Spinal cord (tissue), 10 donors: ENCODE results near the gene DAB2. TPM values are rescaled to one million over a fixed set of nuclear protein-coding genes. Genes with fewer than 3 reads are reported as not detected.

ENCODE experiments used
- DNase-seq, 6 donors: peaks; one replicate each; pipeline versions ENCODE4 v3.0.0 to v3.0.0-alpha.2; 2013 to 2015; ENCODE audit warnings: low spot score in 6 of 6, low read depth in 4 of 6
- H3K27ac ChIP-seq: one replicate; pipeline ENCODE4 v1.5.1; 2013; ENCODE audit warnings: low read depth, low read length, control low read depth
- H3K27me3 ChIP-seq: one replicate; pipeline ENCODE4 v1.6.1; 2013; ENCODE audit warnings: low read length; ENCODE audit not compliant: control insufficient read depth, insufficient read depth
- H3K36me3 ChIP-seq: one replicate; pipeline ENCODE4 v1.6.1; 2013; ENCODE audit warnings: low read length; ENCODE audit not compliant: control insufficient read depth, insufficient read depth
- H3K4me1 ChIP-seq: one replicate; pipeline ENCODE4 v1.6.1; 2013; ENCODE audit warnings: low read length; ENCODE audit not compliant: control insufficient read depth, insufficient read depth
- H3K4me3 ChIP-seq: one replicate; pipeline ENCODE4 v1.5.1; 2013; ENCODE audit warnings: low read depth, low read length, control low read depth
- H3K9me3 ChIP-seq: one replicate; pipeline ENCODE4 v1.6.1; 2013; ENCODE audit warnings: low read length; ENCODE audit not compliant: control insufficient read depth, insufficient read depth
- WGBS: methylation state at CpG from one replicate; pipeline ENCODE4 v1.1.5; 2013; ENCODE audit warnings: missing lambda C conversion rate; ENCODE audit not compliant: insufficient coverage; 5-methylcytosine and 5-hydroxymethylcytosine counted together
- polyA plus RNA-seq, 2 donors: library from polyadenylated mRNA; unstranded; fragments of 120-200 nt; gene quantifications; one replicate each; pipeline ENCODE4 v1.2.1, GENCODE V29; 2013; ENCODE audit not compliant: insufficient read length in 2 of 2
- total RNA-seq, 2 donors: library from RNA; depleted of rRNA in 1 of 2; stranded (reverse); fragments of 120-200 nt in 1 of 2; fragments of >200 nt in 1 of 2; gene quantifications; one replicate each; pipeline versions ENCODE4 v1.2.3 to v1.2.4, GENCODE V29; 2013 to 2014
- donor health status: healthy.

The DAB2 gene
- total and polyA plus RNA-seq, 4 donors: 21.5 to 98.7 (median 49.8) TPM

DNA sequence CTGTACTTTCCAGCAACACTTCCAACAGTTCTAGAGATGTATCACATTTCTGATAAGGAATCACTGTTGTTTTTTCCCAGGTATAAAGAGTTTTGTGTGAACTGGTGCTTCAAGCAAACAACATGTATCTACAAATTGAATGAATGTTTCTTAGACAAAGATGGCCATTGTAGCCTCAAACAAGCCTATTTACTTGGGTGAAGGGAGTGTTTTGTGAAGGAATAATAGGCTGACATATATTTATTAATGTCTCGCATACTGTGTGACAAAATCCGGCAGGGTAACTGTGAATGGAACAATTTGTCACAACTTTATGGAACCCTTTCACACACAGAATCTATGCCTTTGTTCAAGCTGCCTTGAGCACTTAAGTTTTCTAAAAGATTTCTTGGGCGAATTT lies 24.8 kb upstream of the DAB2 start:
- no peak overlapping the region for H3K4me3 ChIP-seq
- H3K36me3 ChIP-seq: no peaks in the 10 kb centered on the region
- H3K27me3 ChIP-seq: no peaks in the 10 kb centered on the region
- no peak overlapping the region for H3K27ac ChIP-seq
- DNase-seq: no peak
- WGBS: no CpG with 5 or more reads among the region's 3 CpGs
- H3K4me1 ChIP-seq: no peaks in the 10 kb centered on the region
- H3K9me3 ChIP-seq: no peaks in the 10 kb centered on the region

DNA sequence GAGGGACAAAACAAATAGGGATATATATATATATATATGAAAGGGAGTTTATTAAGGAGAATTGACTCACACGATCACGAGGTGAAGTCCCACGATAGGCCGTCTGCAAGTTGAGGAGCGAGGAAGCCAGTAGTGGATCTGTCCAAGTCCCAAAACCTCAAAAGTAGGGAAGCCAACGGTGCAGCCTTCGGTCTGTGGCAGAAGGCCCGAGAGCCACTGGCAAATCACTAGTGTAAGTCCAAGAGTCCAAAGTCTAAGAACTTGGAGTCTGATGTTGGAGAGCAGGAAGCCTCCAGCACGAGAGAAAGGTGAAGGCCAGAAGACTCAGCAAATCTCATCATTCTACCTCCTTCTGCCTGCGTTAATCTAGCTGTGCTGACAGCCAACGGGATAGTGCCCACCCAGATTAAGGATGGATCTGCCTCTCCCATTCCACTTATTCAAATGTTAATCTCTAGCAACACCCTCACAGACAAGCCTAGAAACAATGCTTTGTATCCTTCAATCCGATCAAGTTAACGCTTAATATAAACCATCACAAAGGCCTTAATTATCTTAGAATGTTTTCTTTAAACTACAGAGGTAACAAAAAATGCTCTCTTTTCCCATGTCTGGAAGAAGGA lies 23.8 kb upstream of the DAB2 start:
- H3K9me3 ChIP-seq: no peaks in the 10 kb centered on the region
- H3K27ac ChIP-seq: no peak overlapping the region
- 85% methylated on average over 10 of the region's 13 CpGs for WGBS
- H3K4me3 ChIP-seq: no peak overlapping the region
- no peak for DNase-seq
- no peaks in the 10 kb centered on the region for H3K4me1 ChIP-seq
- H3K27me3 ChIP-seq: no peaks in the 10 kb centered on the region
- H3K36me3 ChIP-seq: no peaks in the 10 kb centered on the region

DNA sequence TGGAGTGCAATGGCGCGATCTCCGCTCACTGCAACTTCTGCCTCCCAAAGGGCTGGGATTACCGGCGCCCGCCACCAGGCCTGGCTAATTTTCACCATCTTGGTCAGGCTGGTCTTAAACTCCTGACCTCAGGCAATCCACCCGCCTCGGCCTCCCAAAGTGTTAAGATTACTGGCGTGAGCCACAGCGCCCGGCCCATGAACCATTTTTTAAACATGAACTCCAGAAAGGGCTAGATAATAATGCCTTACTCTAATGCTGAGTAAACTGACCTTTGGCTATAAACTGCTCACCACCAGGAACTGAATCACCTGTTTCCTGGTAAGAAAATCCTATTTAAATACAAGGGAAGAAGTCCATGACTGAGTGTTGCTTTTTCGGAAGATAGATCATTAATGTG lies 23.2 kb upstream of the DAB2 start:
- no peaks in the 10 kb centered on the region for H3K4me1 ChIP-seq
- H3K4me3 ChIP-seq: no peak overlapping the region
- H3K27me3 ChIP-seq: no peaks in the 10 kb centered on the region
- no peaks in the 10 kb centered on the region for H3K9me3 ChIP-seq
- DNase-seq: no peak
- no peak overlapping the region for H3K27ac ChIP-seq
- 90% methylated on average over 10 of the region's 12 CpGs for WGBS
- no peaks in the 10 kb centered on the region for H3K36me3 ChIP-seq

DNA sequence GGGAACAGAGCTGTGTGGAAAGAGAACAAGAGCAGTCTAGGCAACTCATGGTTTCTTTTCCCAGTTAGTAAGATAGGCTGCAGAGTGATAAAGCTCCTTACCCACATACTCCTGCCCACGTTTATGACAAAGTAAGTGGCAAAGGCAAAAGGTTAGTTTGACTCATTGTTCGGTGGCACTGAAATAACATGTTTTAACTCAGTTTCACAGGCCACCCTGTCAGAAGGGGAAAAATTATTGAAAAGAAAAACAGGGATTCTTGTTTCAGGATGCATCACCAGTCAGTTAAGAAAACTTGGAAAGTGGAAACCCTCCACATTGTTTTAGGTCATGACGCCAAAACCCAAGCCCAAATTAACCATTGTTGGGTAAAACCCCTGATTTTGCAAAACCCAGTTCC lies 22.3 kb upstream of the DAB2 start:
- DNase-seq: no peak
- Histone ChIP-seq H3K27me3 (no peaks in the 10 kb centered on the region), H3K36me3 (no peaks in the 10 kb centered on the region), H3K27ac (no peak overlapping the region), H3K4me1 (no peaks in the 10 kb centered on the region), H3K4me3 (no peak overlapping the region), H3K9me3 (no peaks in the 10 kb centered on the region)
- no CpG with 5 or more reads among the region's 3 CpGs for WGBS

DNA sequence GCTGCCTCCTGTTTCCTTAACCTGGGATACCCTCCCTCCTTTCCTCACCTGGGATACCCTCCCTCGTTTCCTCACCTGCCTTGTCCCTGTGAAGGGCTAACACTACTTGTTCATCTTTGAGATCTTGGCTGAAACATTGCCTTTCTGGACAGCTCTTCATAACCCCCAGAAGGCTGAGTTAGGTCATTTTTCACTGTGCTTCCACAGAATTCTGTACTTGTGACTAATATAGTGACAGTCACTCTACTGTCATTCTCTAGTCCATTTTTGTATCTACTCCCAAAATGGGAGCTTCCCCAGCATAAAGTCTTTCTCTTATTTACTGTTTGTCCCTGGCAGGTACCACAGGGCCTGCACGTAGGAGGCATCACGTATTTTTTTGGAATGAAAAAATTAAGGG lies 21.5 kb upstream of the DAB2 start:
- Histone ChIP-seq H3K27ac (no peak overlapping the region), H3K4me1 (no peaks in the 10 kb centered on the region), H3K9me3 (no peaks in the 10 kb centered on the region), H3K27me3 (no peaks in the 10 kb centered on the region), H3K4me3 (no peak overlapping the region), H3K36me3 (no peaks in the 10 kb centered on the region)
- 100% methylated on average over 1 of the region's 3 CpGs for WGBS
- no peak for DNase-seq

DNA sequence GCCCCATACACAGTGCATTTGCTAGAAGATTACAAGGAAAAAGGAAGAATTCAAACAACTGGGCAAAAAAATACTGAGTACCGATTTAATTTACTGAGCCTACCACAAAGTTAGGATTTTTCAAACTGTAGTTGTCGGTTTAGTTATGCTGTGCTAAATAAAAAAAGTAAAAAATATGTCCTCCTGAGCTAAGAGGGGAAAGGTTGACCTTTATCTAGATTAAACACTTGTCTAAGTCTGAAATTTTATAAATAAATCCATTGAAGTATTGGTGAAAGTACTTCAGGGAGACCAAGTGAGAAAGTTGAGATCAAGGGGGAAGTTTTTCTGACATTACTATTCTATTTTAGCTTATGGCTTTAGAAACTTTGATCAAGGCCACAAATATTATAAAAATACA lies 19.1 kb upstream of the DAB2 start:
- WGBS: no CpG with 5 or more reads among the region's 2 CpGs
- H3K27me3 ChIP-seq: no peaks in the 10 kb centered on the region
- no peaks in the 10 kb centered on the region for H3K4me1 ChIP-seq
- no peak for DNase-seq
- no peak overlapping the region for H3K27ac ChIP-seq
- no peaks in the 10 kb centered on the region for H3K9me3 ChIP-seq
- H3K4me3 ChIP-seq: no peak overlapping the region
- no peaks in the 10 kb centered on the region for H3K36me3 ChIP-seq

DNA sequence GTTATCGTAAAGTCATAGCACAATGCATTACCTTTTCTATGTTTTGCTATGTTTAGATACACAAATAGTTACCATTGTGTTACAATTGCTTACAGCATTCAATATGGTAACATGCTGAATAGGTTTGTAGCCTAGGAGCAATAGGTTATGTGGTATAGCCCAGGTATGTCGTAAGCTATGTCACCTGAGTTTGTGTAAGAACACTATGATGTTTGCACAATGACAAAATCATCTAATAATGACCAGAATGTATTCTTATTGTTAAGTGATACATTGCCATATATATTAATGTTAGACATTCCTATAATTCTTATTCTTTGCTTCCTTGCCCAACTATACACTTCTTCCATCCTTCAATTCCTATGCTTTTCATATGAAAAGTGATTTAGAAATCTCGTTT lies 18.2 kb upstream of the DAB2 start:
- no peaks in the 10 kb centered on the region for H3K4me1 ChIP-seq
- whole genome bisulfite sequencing: no CpG with 5 or more reads among the region's 3 CpGs
- DNase-seq: no peak
- no peak overlapping the region for H3K27ac ChIP-seq
- H3K27me3 ChIP-seq: no peaks in the 10 kb centered on the region
- no peaks in the 10 kb centered on the region for H3K36me3 ChIP-seq
- no peaks in the 10 kb centered on the region for H3K9me3 ChIP-seq
- H3K4me3 ChIP-seq: no peak overlapping the region

DNA sequence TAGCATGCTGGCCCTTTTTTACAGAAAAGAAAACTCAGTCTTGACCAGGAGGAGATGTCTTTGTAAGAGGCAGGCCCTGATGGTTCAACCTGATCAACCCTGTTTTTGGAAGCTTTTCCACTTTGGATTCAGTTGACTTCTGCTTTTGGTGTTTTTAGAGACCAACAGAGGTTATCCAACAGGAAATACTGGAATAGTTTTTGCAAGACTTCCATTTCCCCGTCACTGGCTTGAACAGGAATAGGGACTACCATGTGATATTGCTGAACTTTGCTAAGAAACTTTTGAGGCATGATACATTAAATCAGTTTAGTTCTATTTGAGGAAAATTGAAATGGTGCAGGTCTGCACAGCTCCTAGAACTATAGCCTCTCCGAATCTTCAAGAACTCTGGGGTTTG lies 17.1 kb upstream of the DAB2 start:
- Histone ChIP-seq H3K4me3 (no peak overlapping the region), H3K27ac (no peak overlapping the region)

DNA sequence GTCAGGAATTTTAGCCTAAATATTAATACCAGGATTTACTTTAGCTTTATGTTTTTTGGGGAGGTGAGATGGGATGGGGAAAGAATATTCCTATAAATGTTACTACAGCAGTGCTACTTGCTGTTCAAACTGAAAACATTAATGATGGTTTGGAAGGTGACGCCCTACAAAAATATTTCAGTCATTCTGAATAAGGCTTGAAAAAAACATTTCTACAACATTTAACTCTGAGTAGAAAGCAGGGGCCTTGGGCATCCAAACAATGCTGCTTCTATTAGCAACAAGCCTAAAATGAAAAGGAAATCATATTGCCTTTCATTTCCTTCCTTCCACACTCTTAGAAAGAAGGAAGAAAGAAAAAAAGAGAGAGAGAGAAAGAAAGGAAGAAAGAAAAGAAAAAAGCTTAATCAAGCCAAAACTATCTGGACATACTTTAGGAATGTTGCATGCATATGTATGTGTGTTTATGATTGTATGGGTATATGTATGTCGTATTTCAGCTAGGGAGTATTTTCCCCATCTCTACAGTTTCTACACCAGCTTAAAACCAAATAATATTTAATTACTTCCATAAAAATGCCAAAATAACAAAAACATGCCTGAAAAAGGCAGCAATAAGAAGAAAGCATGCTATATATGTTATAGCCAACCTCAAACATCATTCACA lies 16.3 kb upstream of the DAB2 start:
- WGBS: no CpG with 5 or more reads among the region's 2 CpGs
- DNase-seq: no peak
- no peaks in the 10 kb centered on the region for H3K4me1 ChIP-seq
- no peaks in the 10 kb centered on the region for H3K36me3 ChIP-seq
- peak overlapping the region; percentile 10 for H3K27ac ChIP-seq
- no peaks in the 10 kb centered on the region for H3K27me3 ChIP-seq
- no peak overlapping the region for H3K4me3 ChIP-seq
- H3K9me3 ChIP-seq: no peaks in the 10 kb centered on the region

More for the DNA sequence above, 17.1 kb upstream of the DAB2 start:
- no peak for DNase-seq
- Histone ChIP-seq H3K27me3 (no peaks in the 10 kb centered on the region), H3K36me3 (no peaks in the 10 kb centered on the region), H3K4me1 (no peaks in the 10 kb centered on the region), H3K9me3 (no peaks in the 10 kb centered on the region)
- WGBS: 86% methylated on average over 1 of the region's 2 CpGs

DNA sequence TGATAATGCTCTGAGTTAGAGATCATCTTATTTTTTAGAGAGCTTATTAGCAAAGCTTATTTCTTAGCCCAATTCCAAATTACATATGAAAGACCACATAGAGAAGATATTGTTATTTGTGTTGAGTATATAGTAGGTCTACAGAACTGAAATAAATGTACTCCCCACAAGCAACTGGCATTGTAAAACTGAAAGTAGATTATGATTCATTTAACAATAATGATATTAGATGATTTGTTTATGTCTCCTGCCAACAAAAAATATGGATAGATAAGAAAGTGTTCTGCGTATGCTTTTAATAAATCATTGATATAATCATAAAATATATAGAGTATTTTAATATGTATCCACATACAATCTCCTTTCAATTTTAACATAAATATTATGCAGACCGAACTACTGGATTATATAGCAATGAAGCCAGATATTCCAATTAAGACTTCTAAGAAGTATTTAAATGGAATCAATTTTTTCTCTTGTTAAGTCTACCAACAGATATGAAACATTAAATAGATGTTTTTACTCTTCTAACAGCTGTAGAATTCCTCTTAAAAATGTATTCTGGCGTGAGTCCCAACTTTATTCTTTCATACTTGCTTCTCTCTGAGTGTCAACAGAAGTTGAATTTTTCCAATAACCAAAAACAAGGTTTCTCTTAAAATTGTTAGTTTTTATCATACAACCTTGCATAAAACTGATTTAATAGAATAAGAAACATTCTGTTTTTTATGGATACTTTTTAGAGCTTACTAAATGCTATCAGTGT lies 15.6 kb upstream of the DAB2 start:
- no peaks in the 10 kb centered on the region for H3K36me3 ChIP-seq
- H3K9me3 ChIP-seq: no peaks in the 10 kb centered on the region
- no peak overlapping the region for H3K4me3 ChIP-seq
- WGBS: no CpG with 5 or more reads among the region's 3 CpGs
- no peaks in the 10 kb centered on the region for H3K4me1 ChIP-seq
- no peaks in the 10 kb centered on the region for H3K27me3 ChIP-seq
- H3K27ac ChIP-seq: no peak overlapping the region
- no peak for DNase-seq
